Dermis blood vessel endothelial cell (primary cell): ENCODE data around the gene ITGB1BP2. TPM values are rescaled to one million over a fixed set of nuclear protein-coding genes. Genes with fewer than 3 reads are reported as not detected.
A peak's percentile ranks its signal among the peaks of the same experiment; 100 is the strongest.
"Not testable (repeated sequence)": the region's sequence is repeated elsewhere in the genome, so short reads cannot be mapped to it uniquely, and the experiment has no call there.

ENCODE experiments used
- DNase-seq: peaks from one replicate; pipeline ENCODE4 v3.0.0; 2010
- total RNA-seq: library from RNA; depleted of rRNA; stranded (reverse); fragments of >200 nt; gene quantifications from 2 replicates; pipeline ENCODE4 v1.2.3, GENCODE V29; 2014

Gene ITGB1BP2
- total RNA-seq, 1 donor from 2014 or later: 2.0 TPM

DNA sequence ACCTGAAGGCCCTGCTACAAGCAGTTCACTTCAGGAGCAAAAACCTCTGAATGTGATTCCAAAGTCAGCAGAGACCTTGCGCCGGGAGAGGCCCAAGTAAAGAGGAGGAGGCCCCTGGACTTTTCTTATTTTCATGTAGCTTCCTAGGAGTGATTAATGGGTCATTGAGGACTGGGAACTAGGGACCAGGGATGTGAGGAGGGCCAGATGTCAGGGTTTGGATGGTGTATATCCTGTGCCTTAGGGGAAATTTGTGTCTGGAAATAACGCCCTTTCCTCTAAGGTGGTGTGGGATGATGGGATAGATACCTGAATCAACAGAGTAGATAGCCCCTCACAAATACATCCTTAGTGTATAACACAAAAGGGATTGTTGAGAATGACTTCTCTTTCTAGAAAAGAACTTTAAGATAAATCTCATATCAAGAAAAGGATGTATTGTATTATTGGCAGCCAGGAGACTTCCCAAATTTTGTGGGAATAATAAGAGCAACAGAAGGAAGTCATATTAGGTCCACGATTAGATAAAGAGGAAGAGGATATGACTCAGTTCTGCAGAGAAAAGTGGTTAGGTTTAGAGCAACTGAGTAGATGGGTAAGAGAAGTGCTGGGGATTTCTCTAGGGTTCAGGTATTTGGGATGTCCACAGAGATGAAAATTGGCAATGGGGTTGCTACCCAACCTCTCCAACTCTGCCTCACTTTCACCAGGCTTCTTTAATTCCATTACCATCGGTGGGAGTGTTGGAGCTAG, 1.1 kb downstream of the ITGB1BP2 start:
- peak; percentile 41 for DNase-seq

DNA sequence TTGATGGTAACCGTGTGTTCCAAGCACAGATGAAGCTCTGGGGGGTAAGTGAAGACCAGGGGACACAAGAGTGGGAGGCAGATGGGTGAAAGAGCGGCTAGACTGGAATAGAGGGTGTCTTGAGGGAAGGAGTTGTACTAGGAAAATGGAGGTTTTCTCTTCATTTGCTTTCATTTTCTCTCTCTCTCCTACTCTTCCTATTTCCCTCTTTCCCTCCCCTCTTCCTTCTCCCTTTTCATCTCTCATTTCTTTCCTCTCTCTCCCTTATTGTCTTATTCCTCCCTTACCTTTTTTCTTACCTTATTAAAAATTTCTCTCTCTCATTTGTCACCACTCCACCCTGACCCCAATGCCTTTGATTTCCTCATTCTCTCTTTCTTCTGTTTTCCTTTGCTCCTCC, 3.0 kb downstream of the ITGB1BP2 start:
- DNase-seq: no peak

DNA sequence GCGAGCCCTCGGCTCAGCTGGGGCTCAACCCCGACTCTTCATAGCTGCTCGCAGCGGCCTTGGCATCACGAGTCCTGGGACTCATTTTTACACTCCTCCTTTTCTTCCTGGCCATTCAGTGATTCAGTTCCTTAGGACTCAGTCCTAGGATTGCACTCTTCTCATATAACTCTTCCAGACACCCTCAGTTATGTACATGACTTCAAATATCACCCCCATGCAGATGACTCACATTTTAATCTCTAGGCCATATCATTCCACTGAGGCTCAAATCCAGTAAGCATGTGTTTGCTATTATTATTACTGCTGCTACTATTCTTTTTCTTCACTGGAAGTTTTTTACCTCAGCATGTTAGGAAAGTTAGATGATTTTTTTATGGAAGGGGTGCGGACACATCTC, 14.4 kb downstream of the ITGB1BP2 start:
- DNase-seq: no peak

DNA sequence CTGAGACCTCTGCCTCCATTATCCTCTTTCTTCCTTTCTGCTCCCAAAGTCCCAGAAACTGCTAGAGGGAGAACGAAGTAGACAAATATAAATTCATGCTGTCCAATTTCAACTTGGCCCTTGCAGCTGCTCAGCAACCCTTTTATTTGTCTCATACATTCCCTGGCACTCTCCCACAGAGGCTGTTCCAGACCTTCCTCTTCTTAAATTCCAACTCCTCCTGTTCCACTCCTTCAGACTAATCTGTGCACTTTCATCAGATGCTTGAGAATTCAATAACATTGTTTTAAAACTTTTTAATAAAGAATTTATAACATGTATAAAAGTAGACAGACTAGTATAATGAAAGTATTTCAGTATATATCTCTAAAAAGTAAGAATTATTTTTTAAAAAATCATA, 15.4 kb downstream of the ITGB1BP2 start:
- DNase-seq: not testable (repeated sequence)

DNA sequence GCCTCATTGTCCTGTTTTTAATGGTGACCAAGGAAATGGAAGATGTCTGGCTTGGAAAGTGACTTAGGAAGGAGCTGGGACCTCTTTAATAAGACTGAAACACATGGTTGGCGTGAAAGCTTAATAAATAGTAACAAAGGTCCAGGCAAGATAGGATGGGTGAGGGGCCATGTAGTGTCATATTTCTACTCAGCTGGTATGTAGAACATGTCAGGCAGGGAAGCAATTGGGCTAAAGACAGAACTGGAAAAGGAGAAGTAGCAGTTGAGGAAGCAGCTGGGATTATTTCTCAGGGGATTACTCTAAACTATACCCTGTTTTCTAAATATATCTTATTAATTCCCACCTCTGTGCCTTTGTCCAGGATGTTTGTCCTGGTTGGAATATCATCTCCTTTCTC, 18.6 kb downstream of the ITGB1BP2 start:
- no peak for DNase-seq

DNA sequence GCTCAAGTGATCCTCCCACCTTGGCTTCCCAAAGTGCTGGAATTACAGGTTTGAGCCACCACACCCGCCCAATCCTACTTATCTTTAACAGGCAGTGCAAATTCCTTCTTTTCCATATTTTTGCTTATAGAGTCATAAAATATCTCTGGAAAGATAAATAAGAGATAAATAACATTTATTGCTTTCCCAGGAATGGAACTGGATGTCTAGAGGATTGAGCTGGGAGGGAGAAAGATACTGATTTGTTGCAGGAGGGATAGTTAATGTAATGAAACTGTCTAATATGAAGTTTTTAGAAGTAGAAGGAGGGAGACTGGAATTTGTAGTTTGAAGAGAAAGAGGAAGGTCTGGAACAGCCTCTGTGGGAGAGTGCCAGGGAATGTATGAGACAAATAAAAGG, 20.2 kb downstream of the ITGB1BP2 start:
- no peak for DNase-seq

DNA sequence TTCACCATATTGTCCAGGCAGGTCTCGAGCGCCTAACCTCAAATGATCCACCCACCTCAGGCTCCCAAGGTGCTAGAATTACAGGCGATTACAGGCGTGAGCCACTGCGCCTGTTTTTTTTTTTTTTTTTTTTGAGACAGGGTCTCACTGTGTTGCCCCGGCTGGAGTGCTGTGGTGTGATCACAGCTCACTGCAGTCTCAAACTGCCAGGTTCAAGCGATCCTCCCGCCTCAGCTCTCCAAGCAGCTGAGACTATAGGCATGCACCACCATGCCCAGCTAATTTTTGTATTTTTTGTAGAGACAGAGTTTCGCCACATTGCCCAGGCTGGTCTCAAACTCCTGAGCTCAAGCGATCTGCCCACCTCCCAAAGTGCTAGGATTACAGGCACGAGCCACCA, 22.9 kb downstream of the ITGB1BP2 start:
- DNase-seq: not testable (repeated sequence)

DNA sequence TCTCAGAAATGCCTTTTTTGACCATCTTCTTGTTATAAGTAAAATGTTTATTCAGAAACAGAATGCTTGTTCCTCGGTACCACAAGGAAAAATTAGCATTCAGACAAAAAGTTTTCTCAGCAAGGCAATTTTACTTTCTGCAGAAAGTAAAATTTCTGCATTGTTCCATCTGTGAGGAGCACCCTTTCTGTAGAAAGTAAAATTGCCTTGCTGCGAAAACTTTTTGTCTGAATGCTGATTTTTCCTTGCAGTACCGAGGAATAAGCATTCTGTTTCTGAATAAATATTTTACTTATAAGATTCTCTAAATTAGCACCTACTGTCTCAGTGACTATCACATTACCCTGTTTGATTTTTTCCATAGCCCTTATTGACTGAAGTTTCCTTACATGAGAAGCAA, 24.8 kb downstream of the ITGB1BP2 start:
- DNase-seq: no peak

DNA sequence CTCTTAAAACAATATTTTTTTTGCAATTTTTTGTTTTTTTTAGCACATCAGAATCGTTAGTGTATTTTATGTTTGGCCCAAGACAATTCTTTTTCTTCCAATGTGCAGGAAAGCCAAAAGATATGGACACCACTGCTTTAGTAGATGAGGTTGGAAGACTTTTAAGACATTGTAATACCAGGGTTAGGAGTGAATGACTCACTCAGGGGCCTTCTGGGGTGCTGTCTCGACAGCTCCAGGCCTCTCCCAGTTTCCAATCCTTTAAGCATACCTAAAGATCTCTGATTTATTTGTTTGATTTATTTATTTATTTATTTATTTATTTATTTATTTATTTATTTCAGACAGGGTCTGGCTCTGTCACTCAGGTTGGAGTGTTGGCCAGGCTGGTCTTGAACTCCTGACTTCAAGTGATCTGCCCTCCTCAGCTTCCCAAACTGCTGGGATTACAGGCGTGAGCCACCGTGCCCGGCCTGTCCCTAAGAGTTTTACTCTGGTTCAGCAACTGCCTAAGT, 47.7 kb downstream of the ITGB1BP2 start:
- not testable (repeated sequence) for DNase-seq

DNA sequence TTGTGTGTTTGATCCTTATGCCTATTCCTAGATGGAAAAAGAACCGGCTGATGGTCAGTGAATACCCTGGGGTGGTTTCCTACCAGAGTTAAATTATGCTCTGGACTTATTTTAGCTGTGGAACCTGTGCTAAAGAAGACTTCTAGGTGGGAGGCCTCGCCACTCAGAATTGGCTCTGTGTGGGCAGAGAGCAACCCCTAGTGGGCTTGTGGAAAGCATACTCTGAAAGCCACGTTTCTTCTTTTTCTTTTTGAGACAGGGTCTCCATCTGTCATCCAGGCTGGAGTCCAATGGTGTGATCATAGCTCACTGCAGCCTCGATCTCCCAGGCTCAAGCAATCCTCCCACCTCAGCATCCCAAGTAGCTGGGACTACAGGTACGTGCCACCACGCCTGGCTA, 48.3 kb downstream of the ITGB1BP2 start:
- DNase-seq: not testable (repeated sequence)

DNA sequence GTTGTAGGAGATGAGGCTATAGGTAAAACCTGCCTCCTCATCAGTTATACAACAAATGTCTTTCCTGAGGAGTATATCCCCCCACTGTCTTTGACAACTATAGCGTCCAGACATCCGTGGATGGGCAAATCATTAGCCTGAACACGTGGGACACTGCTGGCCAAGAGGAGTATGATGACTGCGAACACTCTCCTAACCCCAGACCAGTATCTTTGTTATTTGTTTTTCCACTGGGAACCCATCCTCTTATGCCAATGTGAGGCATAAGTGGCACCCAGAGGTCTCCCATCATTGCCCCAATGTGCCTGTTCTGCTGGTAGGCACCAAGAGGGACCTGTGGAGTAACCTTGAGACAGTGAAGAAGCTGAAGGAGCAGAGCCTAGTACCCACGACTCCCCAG, 50.9 kb downstream of the ITGB1BP2 start:
- DNase-seq: not testable (repeated sequence)

Other genes with a start within 250 kb of the ITGB1BP2 start
- 71.5 and 85.9 TPM in 2 replicates for gene SNX12, start 233.4 kb upstream of the ITGB1BP2 start, total RNA-seq
- 7.3 and 8.2 TPM in 2 replicates for gene FOXO4, start 205.9 kb upstream of the ITGB1BP2 start, total RNA-seq
- not detected in 2 replicates for gene CXorf65, start 195.0 kb upstream of the ITGB1BP2 start, total RNA-seq
- gene IL2RG, start 190.2 kb upstream of the ITGB1BP2 start, total RNA-seq: 0.51 TPM in 1 of 2 replicates, not detected in the other
- gene MED12, start 183.2 kb upstream of the ITGB1BP2 start, total RNA-seq: 39.3 and 85.7 TPM in 2 replicates
- gene NLGN3, start 156.9 kb upstream of the ITGB1BP2 start, total RNA-seq: under 0.01 and 0.09 TPM in 2 replicates
- not detected in 2 replicates for gene GJB1, start 78.5 kb upstream of the ITGB1BP2 start, total RNA-seq
- gene ZMYM3, start 47.6 kb upstream of the ITGB1BP2 start, total RNA-seq: 13.8 and 25.9 TPM in 2 replicates
- gene NONO, start 18.1 kb upstream of the ITGB1BP2 start, total RNA-seq: 445 and 525 TPM in 2 replicates
- 45.1 and 57.9 TPM in 2 replicates for gene TAF1, start 64.6 kb downstream of the ITGB1BP2 start, total RNA-seq
- 92.8 and 149 TPM in 2 replicates for gene OGT, start 231.4 kb downstream of the ITGB1BP2 start, total RNA-seq